Hindlimb muscle (tissue), 1 donor: Measurements from ENCODE around the gene CYB561D1. TPM values are rescaled to one million over a fixed set of nuclear protein-coding genes. Genes with fewer than 3 reads are reported as not detected.

ENCODE experiments used
- polyA plus RNA-seq: library from polyadenylated mRNA; unstranded; fragments of 120-200 nt; gene quantifications from one replicate; pipeline ENCODE4 v1.2.1, GENCODE V29; 2013; ENCODE audit not compliant: insufficient read length

Gene CYB561D1
- polyA plus RNA-seq, 1 donor, result 11.5 TPM

Other genes starting within 250 kb of the CYB561D1 start
- 4.1 TPM for gene CELSR2, start 244.6 kb upstream of the CYB561D1 start, polyA plus RNA-seq
- 11.1 TPM for gene PSRC1, start 210.9 kb upstream of the CYB561D1 start, polyA plus RNA-seq
- 0.94 TPM for gene MYBPHL, start 187.1 kb upstream of the CYB561D1 start, polyA plus RNA-seq
- gene SORT1, start 96.2 kb upstream of the CYB561D1 start, polyA plus RNA-seq, result 32.9 TPM
- 52.5 TPM for gene PSMA5, start 67.6 kb upstream of the CYB561D1 start, polyA plus RNA-seq
- gene SYPL2, start 27.5 kb upstream of the CYB561D1 start, polyA plus RNA-seq, result 289 TPM
- 31.2 TPM for gene ATXN7L2, start 10.2 kb upstream of the CYB561D1 start, polyA plus RNA-seq
- 14.8 TPM for gene AMIGO1, start 15.6 kb downstream of the CYB561D1 start, polyA plus RNA-seq
- 3.1 TPM for gene GPR61, start 45.8 kb downstream of the CYB561D1 start, polyA plus RNA-seq
- 6.4 TPM for gene GNAI3, start 54.5 kb downstream of the CYB561D1 start, polyA plus RNA-seq
- gene GNAT2, start 125.5 kb downstream of the CYB561D1 start, polyA plus RNA-seq, result not detected
- gene AMPD2, start 125.7 kb downstream of the CYB561D1 start, polyA plus RNA-seq, result 27.6 TPM
- 19.4 TPM for gene GSTM4, start 162.0 kb downstream of the CYB561D1 start, polyA plus RNA-seq
- gene GSTM2, start 174.0 kb downstream of the CYB561D1 start, polyA plus RNA-seq, result 157 TPM
- gene GSTM1, start 193.7 kb downstream of the CYB561D1 start, polyA plus RNA-seq, result 50.6 TPM
- gene GSTM5, start 218.2 kb downstream of the CYB561D1 start, polyA plus RNA-seq, result 19.8 TPM
- gene GSTM3, start 246.9 kb downstream of the CYB561D1 start, polyA plus RNA-seq, result 34.4 TPM